ENCODE measurements around the gene COLEC12.
A peak's percentile ranks its signal among the peaks of the same experiment; 100 is the strongest.

The COLEC12 gene

DNA sequence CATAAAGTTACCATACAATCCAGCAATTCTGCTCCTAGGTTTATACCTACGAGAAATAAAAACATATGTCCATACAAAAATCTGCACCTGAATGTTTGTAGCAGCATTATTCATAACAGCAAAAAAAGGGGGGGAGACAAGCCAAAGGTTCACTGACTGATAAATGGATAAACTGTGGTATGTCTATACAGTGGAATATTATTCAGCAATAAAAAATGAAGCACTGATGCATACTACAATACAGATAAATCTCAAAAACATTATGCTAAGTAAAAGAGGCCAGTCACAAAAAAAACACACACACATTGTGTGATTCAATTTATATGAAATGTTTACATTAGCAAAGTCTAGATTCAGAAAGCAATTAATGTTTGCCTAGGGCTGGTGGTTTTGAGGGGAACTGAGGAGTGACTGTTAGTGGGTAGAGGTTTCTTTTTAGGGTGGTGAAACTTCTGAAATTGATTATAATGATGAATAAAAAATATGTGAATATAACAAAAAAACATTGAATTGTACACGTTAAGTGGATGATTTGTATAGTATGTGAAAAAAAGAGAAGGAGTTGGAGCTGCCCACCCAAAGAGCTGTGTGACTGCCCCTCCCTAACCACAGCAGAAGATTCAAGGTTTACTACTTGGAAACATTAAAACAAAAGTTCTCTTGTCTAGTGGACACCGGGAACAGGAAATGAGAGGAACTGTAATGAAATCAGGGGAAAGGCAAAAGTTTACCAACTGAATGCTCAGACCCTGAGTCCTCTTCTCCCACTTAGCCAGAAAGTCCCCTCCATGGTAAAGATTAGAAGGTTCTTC lies 13.4 kb downstream of the COLEC12 start:
- H3K9me3 ChIP-seq = no peaks in the 10 kb centered on the region
- TF ChIP-seq CTCF (IDR thresholded peaks at IDR 0.05; ENCODE audit: low read depth, low read length) = no peak
- no peaks in the 10 kb centered on the region for H3K36me3 ChIP-seq
- H3K4me1 ChIP-seq = no peaks in the 10 kb centered on the region
- DNase-seq = no peak
- no peaks in the 10 kb centered on the region for H3K27me3 ChIP-seq
- H3K4me3 ChIP-seq (ENCODE audit: low read depth, low read length) = no peak overlapping the region

DNA sequence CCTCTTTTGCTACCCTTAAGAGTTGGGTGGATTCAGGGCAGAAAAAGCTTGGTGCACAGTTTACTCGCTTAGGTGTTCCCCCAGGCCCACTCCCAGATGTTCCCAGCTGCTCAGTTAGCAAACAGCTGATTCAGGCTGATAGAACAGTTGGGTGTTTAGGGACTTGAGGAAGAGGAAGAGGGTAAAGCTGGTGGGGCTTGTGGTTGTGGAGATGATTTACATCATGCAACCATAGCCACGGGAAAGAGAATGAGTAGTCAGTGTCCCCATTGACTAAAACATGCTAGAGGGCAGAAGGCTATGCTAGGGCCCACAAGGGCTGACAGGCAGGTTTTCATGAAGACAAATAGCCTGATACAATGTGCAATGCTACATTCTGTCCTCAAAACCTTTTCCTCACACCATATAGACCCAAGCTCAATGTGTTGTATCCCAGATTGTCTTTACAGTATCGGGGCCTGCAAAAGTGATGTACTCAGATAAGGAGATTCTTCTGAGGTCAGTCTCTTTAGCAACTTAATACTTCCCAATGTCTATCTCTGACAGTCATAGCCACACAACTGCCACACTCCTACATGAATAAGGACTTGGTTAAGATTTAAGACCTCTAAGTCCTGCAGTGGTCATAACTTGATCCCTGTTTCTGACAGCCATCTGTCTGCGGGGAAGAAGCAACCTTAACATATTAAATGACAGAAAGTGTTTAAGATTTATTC lies 15.6 kb downstream of the COLEC12 start:
- no peak for TF ChIP-seq CTCF (IDR thresholded peaks at IDR 0.05; ENCODE audit: low read depth, low read length)
- DNase-seq = no peak
- Histone ChIP-seq H3K9me3 (no peaks in the 10 kb centered on the region), H3K4me1 (no peaks in the 10 kb centered on the region), H3K27me3 (no peaks in the 10 kb centered on the region), H3K4me3 (ENCODE audit: low read depth, low read length) (no peak overlapping the region), H3K36me3 (no peaks in the 10 kb centered on the region)

DNA sequence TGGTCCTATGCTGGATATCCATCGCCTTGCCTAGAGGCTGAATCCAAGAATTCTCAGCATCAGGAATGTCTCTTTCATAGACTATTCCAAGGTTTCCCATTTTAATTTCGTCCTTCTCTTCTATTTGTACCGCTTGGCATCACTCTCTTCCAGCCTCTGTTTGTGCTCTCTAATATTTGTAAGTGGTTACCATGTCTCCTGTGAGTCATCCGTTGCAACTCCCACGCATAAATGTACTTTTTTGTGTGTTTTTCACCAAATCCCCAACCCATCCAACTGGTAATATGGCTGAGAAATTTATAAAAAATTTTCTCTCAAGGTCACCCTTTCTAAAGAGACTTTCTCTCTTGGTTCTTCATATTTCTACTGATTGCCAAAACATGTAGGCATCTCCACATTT lies 21.8 kb downstream of the COLEC12 start:
- no peaks in the 10 kb centered on the region for H3K36me3 ChIP-seq
- H3K9me3 ChIP-seq = no peaks in the 10 kb centered on the region
- H3K27me3 ChIP-seq = no peaks in the 10 kb centered on the region
- TF ChIP-seq CTCF (IDR thresholded peaks at IDR 0.05; ENCODE audit: low read depth, low read length) = no peak
- no peak overlapping the region for H3K4me3 ChIP-seq (ENCODE audit: low read depth, low read length)
- no peak for DNase-seq
- no peaks in the 10 kb centered on the region for H3K4me1 ChIP-seq

- no peaks in the 10 kb centered on the region for H3K9me3 ChIP-seq
- H3K4me3 ChIP-seq (ENCODE audit: low read depth, low read length) = no peak overlapping the region
- no peak for DNase-seq
- no peaks in the 10 kb centered on the region for H3K27me3 ChIP-seq
- no peaks in the 10 kb centered on the region for H3K4me1 ChIP-seq
- peak; percentile 29 for TF ChIP-seq CTCF (IDR thresholded peaks at IDR 0.05; ENCODE audit: low read depth, low read length)
- H3K36me3 ChIP-seq = no peaks in the 10 kb centered on the region
Observed at GRCh38 chr18:477565-477964, 22.9 kb downstream of the COLEC12 start.

GRCh38 chr18:476251-476664 lies 24.2 kb downstream of the COLEC12 start:
- TF ChIP-seq CTCF (IDR thresholded peaks at IDR 0.05; ENCODE audit: low read depth, low read length) = no peak
- H3K36me3 ChIP-seq = no peaks in the 10 kb centered on the region
- DNase-seq = no peak
- H3K4me1 ChIP-seq = no peaks in the 10 kb centered on the region
- H3K27me3 ChIP-seq = no peaks in the 10 kb centered on the region
- no peak overlapping the region for H3K4me3 ChIP-seq (ENCODE audit: low read depth, low read length)
- H3K9me3 ChIP-seq = no peaks in the 10 kb centered on the region
